ENCODE data around the gene KCNJ1. TPM values are rescaled to one million over a fixed set of nuclear protein-coding genes. Genes with fewer than 3 reads are reported as not detected.

The KCNJ1 gene
- total RNA-seq: not detected

GRCh38 chr11:128867277-128867676 lies at the start of gene KCNJ1:
Gene KCNJ1 (minus strand): TSS chr11:128867296. CDS start chr11:128840243, 27,053 bp downstream.
- H3K27me3 ChIP-seq: no peaks in the 10 kb centered on the region
- no peak within 1 kb of the TSS for H3K4me3 ChIP-seq
- H3K9me3 ChIP-seq: no peaks in the 10 kb centered on the region
- no peaks in the 10 kb centered on the region for H3K4me1 ChIP-seq
- DNase-seq (ENCODE audit: low spot score in 2 of 2): no peak
- no peak for TF ChIP-seq CTCF (IDR thresholded peaks at IDR 0.05)
- intact Hi-C loops (cut with DNase I): no loop called here
- H3K27ac ChIP-seq: no peak within 1 kb of the TSS
- H3K36me3 ChIP-seq: no peaks in the 10 kb centered on the region

- no peak for TF ChIP-seq CTCF (IDR thresholded peaks at IDR 0.05)
- no peak overlapping the region for H3K4me3 ChIP-seq
- no peaks in the 10 kb centered on the region for H3K4me1 ChIP-seq
- no peaks in the 10 kb centered on the region for H3K9me3 ChIP-seq
- intact Hi-C loops (cut with DNase I): no loop called here
- no peak for DNase-seq (ENCODE audit: low spot score in 2 of 2)
- no peaks in the 10 kb centered on the region for H3K36me3 ChIP-seq
- no peak overlapping the region for H3K27ac ChIP-seq
- no peaks in the 10 kb centered on the region for H3K27me3 ChIP-seq
These were observed 49.6 kb upstream of the KCNJ1 start for GRCh38 chr11:128916681-128917080.

GRCh38 chr11:128916037-128916572 lies 49.0 kb upstream of the KCNJ1 start:
- no peak overlapping the region for H3K4me3 ChIP-seq
- TF ChIP-seq CTCF (IDR thresholded peaks at IDR 0.05): no peak
- intact Hi-C loops (cut with DNase I): no loop called here
- H3K4me1 ChIP-seq: no peaks in the 10 kb centered on the region
- no peaks in the 10 kb centered on the region for H3K27me3 ChIP-seq
- DNase-seq (ENCODE audit: low spot score in 2 of 2): no peak
- H3K27ac ChIP-seq: no peak overlapping the region
- H3K36me3 ChIP-seq: no peaks in the 10 kb centered on the region
- H3K9me3 ChIP-seq: no peaks in the 10 kb centered on the region

GRCh38 chr11:128915149-128915521 lies 48.0 kb upstream of the KCNJ1 start:
- intact Hi-C loops (cut with DNase I): no loop called here
- no peak for TF ChIP-seq CTCF (IDR thresholded peaks at IDR 0.05)
- H3K4me1 ChIP-seq: no peaks in the 10 kb centered on the region
- no peaks in the 10 kb centered on the region for H3K36me3 ChIP-seq
- no peak for DNase-seq (ENCODE audit: low spot score in 2 of 2)
- no peak overlapping the region for H3K4me3 ChIP-seq
- no peaks in the 10 kb centered on the region for H3K27me3 ChIP-seq
- H3K27ac ChIP-seq: no peak overlapping the region
- no peaks in the 10 kb centered on the region for H3K9me3 ChIP-seq

- Histone ChIP-seq H3K36me3 (no peaks in the 10 kb centered on the region), H3K27ac (no peak overlapping the region), H3K27me3 (no peaks in the 10 kb centered on the region), H3K4me1 (peaks cover 0 to under 1% of the 10 kb centered on the region in 2 donors), H3K9me3 (no peaks in the 10 kb centered on the region), H3K4me3 (no peak overlapping the region)
- no peak for TF ChIP-seq CTCF (IDR thresholded peaks at IDR 0.05)
- intact Hi-C loops (cut with DNase I): no loop called here
- no peak for DNase-seq (ENCODE audit: low spot score in 2 of 2)
These were observed 47.4 kb upstream of the KCNJ1 start for GRCh38 chr11:128914216-128915148.
